A375 (cell line): ENCODE data around the gene SGMS2. TPM values are rescaled to one million over a fixed set of nuclear protein-coding genes. Genes with fewer than 3 reads are reported as not detected.

ENCODE experiments used
- small RNA-seq: library from RNA; depleted of rRNA; stranded (forward); fragments of <200 nt; gene quantifications from one replicate; pipeline ENCODE3, GENCODE V24; 2014
- total RNA-seq: library from RNA; depleted of rRNA; stranded (reverse); fragments of >200 nt; shearing (Covaris generic); gene quantifications from 2 replicates; pipeline ENCODE4 v1.2.3, GENCODE V29; 2014; rRNA removed

Gene SGMS2
- total RNA-seq = 23.2 and 25.6 TPM in 2 replicates

GRCh38 chr4:107824350-107825071, at the start of gene SGMS2:
Gene SGMS2, plus strand, starts transcription at chr4:107824932. Its CDS starts 70,622 bp downstream, at chr4:107895554.

GRCh38 chr4:107930821-107931774, 106.4 kb downstream of the SGMS2 start, which contains the start of gene CYP2U1:
Gene CYP2U1, plus strand, starts transcription at chr4:107931549. Its CDS starts 95 bp downstream, at chr4:107931644.

Small RNA genes lying within 50 kb of the gene (small RNA-seq; reads per million reads assigned to genes)
- not detected for gene RNU6-733P

Other genes starting within 250 kb of the SGMS2 start
- 40.1 and 40.8 TPM in 2 replicates for gene PAPSS1, start 104.7 kb upstream of the SGMS2 start, total RNA-seq
- gene CYP2U1, start 106.6 kb downstream of the SGMS2 start, total RNA-seq = 1.8 and 2.3 TPM in 2 replicates
- 12.5 and 13.4 TPM in 2 replicates for gene HADH, start 165.0 kb downstream of the SGMS2 start, total RNA-seq